ENCODE data around the gene TUBB4A.

Gene TUBB4A

GRCh38 chr19:6489278-6490061, 12.6 kb downstream of the TUBB4A start:
- H3K4me1 ChIP-seq (ENCODE audit: low read length): peaks cover 11% of the 10 kb centered on the region

GRCh38 chr19:6484831-6485230, 17.3 kb downstream of the TUBB4A start:
- Histone ChIP-seq H3K27ac (ENCODE audit: low read length) (no peak overlapping the region), H3K27me3 (ENCODE audit: low read depth, low read length) (no peaks in the 10 kb centered on the region), H3K4me3 (ENCODE audit: low read length) (no peak overlapping the region), H3K9me3 (ENCODE audit: insufficient read depth, low read length) (no peaks in the 10 kb centered on the region), H3K4me1 (ENCODE audit: low read length) (peaks cover 15% of the 10 kb centered on the region), H3K79me2 (ENCODE audit: low read length) (peaks cover 19% of the 10 kb centered on the region), H4K20me1 (ENCODE audit: insufficient read depth, low read length) (no peaks in the 10 kb centered on the region), H3K4me2 (ENCODE audit: low read length) (no peak overlapping the region), H3K9ac (ENCODE audit: low read length) (no peak overlapping the region), H2AFZ (ENCODE audit: low read depth, low read length) (no peak overlapping the region), H3K36me3 (replicated peaks; ENCODE audit: low read depth, low read length) (peaks cover 3% of the 10 kb centered on the region)
- TF ChIP-seq EZH2phosphoT487 (IDR thresholded peaks at IDR 0.05; ENCODE audit: low read depth) (no peak), CTCF (IDR thresholded peaks at IDR 0.05; ENCODE audit: low read depth, low read length) (no peak)

More at GRCh38 chr19:6489278-6490061, 12.6 kb downstream of the TUBB4A start:
- Histone ChIP-seq H4K20me1 (ENCODE audit: insufficient read depth, low read length) (no peaks in the 10 kb centered on the region), H3K9ac (ENCODE audit: low read length) (peak overlapping the region; percentile 90), H3K27me3 (ENCODE audit: low read depth, low read length) (no peaks in the 10 kb centered on the region), H2AFZ (ENCODE audit: low read depth, low read length) (peak overlapping the region; percentile 86), H3K27ac (ENCODE audit: low read length) (peak overlapping the region; percentile 92), H3K36me3 (replicated peaks; ENCODE audit: low read depth, low read length) (peaks cover 3% of the 10 kb centered on the region), H3K4me2 (ENCODE audit: low read length) (peak overlapping the region; percentile 96), H3K4me3 (ENCODE audit: low read length) (peak overlapping the region; percentile 79), H3K79me2 (ENCODE audit: low read length) (no peaks in the 10 kb centered on the region), H3K9me3 (ENCODE audit: insufficient read depth, low read length) (no peaks in the 10 kb centered on the region)
- no peak for TF ChIP-seq CTCF (IDR thresholded peaks at IDR 0.05; ENCODE audit: low read depth, low read length)
- no peak for TF ChIP-seq EZH2phosphoT487 (IDR thresholded peaks at IDR 0.05; ENCODE audit: low read depth)

GRCh38 chr19:6484230-6484629, 17.9 kb downstream of the TUBB4A start:
- H3K36me3 ChIP-seq (replicated peaks; ENCODE audit: low read depth, low read length): peaks cover 7% of the 10 kb centered on the region
- H3K4me3 ChIP-seq (ENCODE audit: low read length): no peak overlapping the region
- peaks cover 15% of the 10 kb centered on the region for H3K4me1 ChIP-seq (ENCODE audit: low read length)
- no peak overlapping the region for H2AFZ ChIP-seq (ENCODE audit: low read depth, low read length)
- H3K27me3 ChIP-seq (ENCODE audit: low read depth, low read length): no peaks in the 10 kb centered on the region
- H3K79me2 ChIP-seq (ENCODE audit: low read length): peaks cover 21% of the 10 kb centered on the region
- TF ChIP-seq EZH2phosphoT487 (IDR thresholded peaks at IDR 0.05; ENCODE audit: low read depth): no peak
- no peak for TF ChIP-seq CTCF (IDR thresholded peaks at IDR 0.05; ENCODE audit: low read depth, low read length)
- H3K27ac ChIP-seq (ENCODE audit: low read length): no peak overlapping the region
- no peaks in the 10 kb centered on the region for H3K9me3 ChIP-seq (ENCODE audit: insufficient read depth, low read length)
- H3K9ac ChIP-seq (ENCODE audit: low read length): no peak overlapping the region
- H3K4me2 ChIP-seq (ENCODE audit: low read length): no peak overlapping the region
- H4K20me1 ChIP-seq (ENCODE audit: insufficient read depth, low read length): no peaks in the 10 kb centered on the region

GRCh38 chr19:6483235-6483634, 18.9 kb downstream of the TUBB4A start:
- Histone ChIP-seq H4K20me1 (ENCODE audit: insufficient read depth, low read length) (no peaks in the 10 kb centered on the region), H3K4me2 (ENCODE audit: low read length) (no peak overlapping the region), H3K27ac (ENCODE audit: low read length) (no peak overlapping the region), H3K4me3 (ENCODE audit: low read length) (no peak overlapping the region), H3K79me2 (ENCODE audit: low read length) (peaks cover 24% of the 10 kb centered on the region), H3K36me3 (replicated peaks; ENCODE audit: low read depth, low read length) (peaks cover 8% of the 10 kb centered on the region), H3K4me1 (ENCODE audit: low read length) (peaks cover 12% of the 10 kb centered on the region), H3K9me3 (ENCODE audit: insufficient read depth, low read length) (no peaks in the 10 kb centered on the region), H3K9ac (ENCODE audit: low read length) (no peak overlapping the region), H2AFZ (ENCODE audit: low read depth, low read length) (no peak overlapping the region), H3K27me3 (ENCODE audit: low read depth, low read length) (no peaks in the 10 kb centered on the region)
- TF ChIP-seq EZH2phosphoT487 (IDR thresholded peaks at IDR 0.05; ENCODE audit: low read depth) (no peak), CTCF (IDR thresholded peaks at IDR 0.05; ENCODE audit: low read depth, low read length) (no peak)
